Sigmoid colon (tissue), 3 donors: ENCODE data around the gene LRP6.

ENCODE experiments used
- CTCF ChIP-seq, 4 experiments: fragments of 450-650 bp in 3 of 4; fragments of 200-600 bp in 1 of 4; IDR thresholded peaks; one replicate each; pipeline ENCODE4 v1.5.1; 2016 to 2019; ENCODE audit warnings: antibody characterized with exemption in 4 of 4, mild to moderate bottlenecking in 3 of 4, moderate library complexity in 2 of 4
- POLR2A ChIP-seq, 2 donors: fragments of 450-650 bp; IDR thresholded peaks; one replicate each; pipeline ENCODE4 v1.6.1; 2016; ENCODE audit warnings: antibody characterized with exemption in 2 of 2, mild to moderate bottlenecking in 2 of 2, moderate library complexity in 2 of 2

- TF ChIP-seq CTCF (IDR thresholded peaks at IDR 0.05) (no peak), POLR2A (IDR thresholded peaks at IDR 0.05) (no peak)
Observed at GRCh38 chr12:12209043-12209442, 57.8 kb downstream of the LRP6 start.
